Heart left ventricle (tissue), 16 donors: Measurements from ENCODE around the gene POLR2C. TPM values are rescaled to one million over a fixed set of nuclear protein-coding genes. Genes with fewer than 3 reads are reported as not detected.
A peak's percentile ranks its signal among the peaks of the same experiment; 100 is the strongest.

Source experiments
- ATAC-seq, 4 donors: fragments of 200-7000 bp; cut with Tn5 transposase; one replicate each; pipeline ENCODE4 v1.9.1; 2020 to 2022; ENCODE audit warnings: moderate library complexity in 4 of 4, mild to moderate bottlenecking in 3 of 4, moderate number of reproducible peaks in 1 of 4
- DNase-seq, 5 donors: peaks; one replicate each; pipeline ENCODE4 v3.0.0-alpha.2; 2020
- H3K27ac ChIP-seq, 12 donors: fragments of 200-600 bp; sonication (generic) in 4 of 12; one replicate each; pipeline versions ENCODE4 v1.5.0 to v1.8.0; 2016 to 2022; ENCODE audit warnings: mild to moderate bottlenecking in 2 of 12
- H3K27me3 ChIP-seq, 9 donors: fragments of 200-600 bp; sonication (generic) in 2 of 9; one replicate each; pipeline versions ENCODE4 v1.5.1 to v1.8.0; 2016 to 2022; ENCODE audit warnings: mild to moderate bottlenecking in 3 of 9
- H3K36me3 ChIP-seq, 9 donors: fragments of 200-600 bp; sonication (generic) in 2 of 9; one replicate each; pipeline versions ENCODE4 v1.5.0 to v1.8.0; 2018 to 2022; ENCODE audit warnings: mild to moderate bottlenecking in 2 of 9
- H3K4me1 ChIP-seq, 12 donors: fragments of 200-600 bp; sonication (generic) in 4 of 12; one replicate each; pipeline versions ENCODE4 v1.5.0 to v1.8.0; 2016 to 2022; ENCODE audit warnings: mild to moderate bottlenecking in 3 of 12
- H3K4me3 ChIP-seq, 12 donors: fragments of 200-600 bp; sonication (generic) in 4 of 12; one replicate each; pipeline versions ENCODE4 v1.5.0 to v1.8.0; 2017 to 2022; ENCODE audit warnings: mild to moderate bottlenecking in 9 of 12, moderate library complexity in 4 of 12
- H3K9me3 ChIP-seq, 12 donors: fragments of 200-600 bp; sonication (generic) in 4 of 12; one replicate each; pipeline versions ENCODE4 v1.5.0 to v1.8.0; 2016 to 2022; ENCODE audit warnings: mild to moderate bottlenecking in 1 of 12
- POLR2A ChIP-seq, 2 donors: fragments of 450-650 bp; IDR thresholded peaks; one replicate each; pipeline ENCODE4 v1.6.1; 2017; ENCODE audit warnings: antibody characterized with exemption in 2 of 2, mild to moderate bottlenecking in 2 of 2, moderate library complexity in 2 of 2
- WGBS, 4 donors: extraction: QIAGEN DNeasy Blood & Tissue Kit in 2 of 4; methylation state at CpG; one replicate each; pipeline versions ENCODE4 v1.1.5 to v1.1.7; 2013 to 2018; 5-methylcytosine and 5-hydroxymethylcytosine counted together
- intact Hi-C, 10 donors: fragments of 100-400 bp; cut with DNase I; formaldehyde crosslinking; loops; one replicate each; pipeline versions ENCODE4 v1.11.1 to v1.14.2; 2022
- polyA plus RNA-seq, 2 donors: library from polyadenylated mRNA; stranded (reverse); fragments of 200-250 nt; gene quantifications; one replicate each; pipeline ENCODE4 v1.2.3, GENCODE V29; 2013
- total RNA-seq, 9 donors: library from RNA; depleted of rRNA in 2 of 9; stranded (reverse); fragments of >200 nt in 2 of 9; fragmentation: NEBNext Ultra II Directional in 3 of 9; extraction: Animal tissue kit (Norgen Biotek cat#: 25700) in 3 of 9; gene quantifications; one replicate each; pipeline versions ENCODE4 v1.1.0 to v1.2.4, GENCODE V29; 2016 to 2023
- TF ChIP-seq, protein P1 (sequence below), 12 donors: fragments of 200-600 bp; sonication (generic) in 4 of 12; IDR thresholded peaks; one replicate each; pipeline versions ENCODE4 v1.5.0 to v1.8.0; 2018 to 2022; ENCODE audit warnings: antibody characterized with exemption in 12 of 12, mild to moderate bottlenecking in 5 of 12
- donor health status: ischemic (EF 13 %, LVEDD 7.1; RV severe dilation, severe dysfunction).
- donor health status: healthy with polysubstance abuse.
- donor health status: DM: no; HTN: yes; CAD: no.
- donor health status: DM: no; HTN: no; CAD: no.
- donor health status: ischemic (EF 25% LVEDD 6.9; RV normal size, moderate dysfunction).
- donor health status: ischemic (EF 25% LVEDD 5.7; RV mildly dilated, moderate dysfunction).
- donor health status: healthy.
- donor health status: DM: yes; HTN: yes; CAD: no.
- donor health status: ischemic (EF 35%, LVEDD 5.7; RV mildly dilated, moderate dysfunction).
- donor health status: nonischemic (EF 11% LVEDD 7.7; RV severe dilation, severe dysfunction).
- donor health status: DM: yes; HTN: yes; CAD: no.
- donor health status: PGD.
- donor health status: ischemic (EF 29% LVEDD 5.4; RV normal size, mild dysfunction).
- donor health status: nonischemic (EF 23%, LVEDD 6.1; RV moderate dilation, normal function).

POLR2C gene
- total and polyA plus RNA-seq, 11 donors, result 19.9 to 99.8 (median 48.7) TPM

DNA sequence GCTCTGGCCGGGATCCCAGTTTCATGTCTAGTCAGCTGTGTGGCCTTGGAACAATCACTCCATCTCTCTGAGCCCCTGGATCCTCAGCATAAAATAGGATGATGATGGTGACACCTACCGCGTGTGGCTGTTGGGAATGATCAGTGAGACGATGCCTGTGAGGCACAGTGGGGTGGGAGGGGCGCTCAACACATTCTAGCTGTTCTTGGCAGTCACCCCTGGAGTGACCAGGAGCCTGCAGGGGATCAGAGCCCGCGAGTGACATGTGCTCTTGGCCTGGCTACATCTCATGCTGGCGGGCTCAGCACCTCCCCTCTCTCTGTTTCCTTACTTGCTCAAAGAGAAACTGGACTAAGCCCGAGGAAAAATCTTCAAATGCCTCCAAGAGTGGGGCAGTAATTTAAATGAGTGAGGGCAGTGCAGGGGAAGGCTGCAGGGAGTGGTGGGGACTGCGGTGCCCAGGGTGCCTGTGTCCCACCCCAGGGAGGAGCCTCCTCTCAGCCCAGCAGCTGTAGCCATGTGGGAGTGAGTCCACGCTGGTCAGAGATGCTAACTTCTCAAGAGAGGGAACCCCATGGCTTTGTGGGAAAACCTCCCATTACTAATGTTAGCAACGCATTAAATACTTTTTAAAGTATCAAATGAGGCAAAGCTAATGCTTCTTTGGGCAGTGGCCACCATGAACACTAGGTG, 46.9 kb downstream of the POLR2C start:
- ATAC-seq, result peak in 2 of 4 donors; percentile 33 to 38
- intact Hi-C loops, result no loop called here
- H3K4me3 ChIP-seq, result no peak overlapping the region
- no peak overlapping the region for H3K27ac ChIP-seq
- WGBS, 4 donors, result 63 to 65% (median 64%) methylated on average over 12 of the region's 12 CpGs
- TF ChIP-seq, protein P1, sequence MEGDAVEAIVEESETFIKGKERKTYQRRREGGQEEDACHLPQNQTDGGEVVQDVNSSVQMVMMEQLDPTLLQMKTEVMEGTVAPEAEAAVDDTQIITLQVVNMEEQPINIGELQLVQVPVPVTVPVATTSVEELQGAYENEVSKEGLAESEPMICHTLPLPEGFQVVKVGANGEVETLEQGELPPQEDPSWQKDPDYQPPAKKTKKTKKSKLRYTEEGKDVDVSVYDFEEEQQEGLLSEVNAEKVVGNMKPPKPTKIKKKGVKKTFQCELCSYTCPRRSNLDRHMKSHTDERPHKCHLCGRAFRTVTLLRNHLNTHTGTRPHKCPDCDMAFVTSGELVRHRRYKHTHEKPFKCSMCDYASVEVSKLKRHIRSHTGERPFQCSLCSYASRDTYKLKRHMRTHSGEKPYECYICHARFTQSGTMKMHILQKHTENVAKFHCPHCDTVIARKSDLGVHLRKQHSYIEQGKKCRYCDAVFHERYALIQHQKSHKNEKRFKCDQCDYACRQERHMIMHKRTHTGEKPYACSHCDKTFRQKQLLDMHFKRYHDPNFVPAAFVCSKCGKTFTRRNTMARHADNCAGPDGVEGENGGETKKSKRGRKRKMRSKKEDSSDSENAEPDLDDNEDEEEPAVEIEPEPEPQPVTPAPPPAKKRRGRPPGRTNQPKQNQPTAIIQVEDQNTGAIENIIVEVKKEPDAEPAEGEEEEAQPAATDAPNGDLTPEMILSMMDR (IDR thresholded peaks at IDR 0.05), result no peak
- peak in 1 of 5 donors; percentile 33 for DNase-seq
- no peaks in the 10 kb centered on the region for H3K9me3 ChIP-seq
- H3K4me1 ChIP-seq, result peaks cover 0 to 16% (median under 1%) of the 10 kb centered on the region in 12 donors
- H3K36me3 ChIP-seq, result peaks cover 0 to 24% (median 3%) of the 10 kb centered on the region in 9 donors
- no peaks in the 10 kb centered on the region for H3K27me3 ChIP-seq

DNA sequence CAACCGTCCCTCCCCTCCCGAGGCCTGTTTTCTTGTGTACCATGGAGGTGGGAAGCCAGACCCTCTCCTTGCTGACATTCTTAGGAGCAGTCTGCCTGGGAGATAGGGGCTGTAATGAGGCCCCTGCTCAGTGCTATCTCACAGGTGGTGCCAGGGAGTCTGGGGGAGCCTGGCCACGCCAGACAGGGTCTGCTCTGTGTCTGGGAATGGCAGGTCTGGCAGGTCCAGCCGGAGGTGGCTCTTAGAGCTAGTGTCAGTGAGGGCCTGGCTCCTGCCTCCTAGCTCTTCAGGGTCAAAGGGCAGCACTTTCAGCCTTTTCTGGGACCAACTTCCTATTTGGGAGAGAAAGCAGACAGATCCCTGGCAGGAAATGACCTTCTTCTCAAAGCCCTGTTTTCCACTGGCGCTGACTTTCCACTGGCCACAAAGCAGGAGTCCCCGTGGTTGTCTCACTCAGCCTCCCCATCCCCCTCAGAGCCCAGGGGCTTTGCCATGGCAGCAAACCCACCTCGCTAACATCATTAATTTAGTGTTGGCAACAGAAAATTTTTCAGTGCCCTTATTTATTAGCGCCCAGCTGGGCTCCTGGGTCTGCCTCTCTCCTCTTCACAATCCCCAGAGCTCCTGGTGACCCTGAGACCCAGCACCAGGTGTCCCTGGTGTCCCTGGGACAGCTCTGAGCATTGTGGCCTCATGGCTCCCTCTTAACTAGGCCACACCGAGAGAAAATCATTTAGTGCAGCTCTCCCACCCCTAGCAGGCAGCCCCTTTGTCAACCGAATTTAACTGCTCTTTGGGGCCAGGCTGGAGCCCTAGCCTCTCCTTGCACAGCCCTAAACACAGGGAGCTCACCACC, 47.8 kb downstream of the POLR2C start:
- intact Hi-C loops, result loop anchor here in 1 of 10 donors (5.0 kb wide), 1 partner anchor 33 kb away; no protein-coding TSS in a partner anchor
- Histone ChIP-seq H3K4me3 (no peak overlapping the region), H3K4me1 (peaks cover 0 to 23% (median 6%) of the 10 kb centered on the region in 12 donors), H3K9me3 (no peaks in the 10 kb centered on the region), H3K27me3 (no peaks in the 10 kb centered on the region), H3K36me3 (peaks cover 0 to 27% (median 3%) of the 10 kb centered on the region in 9 donors), H3K27ac (no peak overlapping the region)
- no peak for ATAC-seq
- TF ChIP-seq POLR2A (IDR thresholded peaks at IDR 0.05), result no peak
- TF ChIP-seq, protein P1 (IDR thresholded peaks at IDR 0.05), result no peak
- peak in 1 of 5 donors; percentile 27 for DNase-seq
- WGBS, 4 donors, result 56 to 65% (median 56%) methylated on average over 8 to 10 of the region's 10 CpGs

DNA sequence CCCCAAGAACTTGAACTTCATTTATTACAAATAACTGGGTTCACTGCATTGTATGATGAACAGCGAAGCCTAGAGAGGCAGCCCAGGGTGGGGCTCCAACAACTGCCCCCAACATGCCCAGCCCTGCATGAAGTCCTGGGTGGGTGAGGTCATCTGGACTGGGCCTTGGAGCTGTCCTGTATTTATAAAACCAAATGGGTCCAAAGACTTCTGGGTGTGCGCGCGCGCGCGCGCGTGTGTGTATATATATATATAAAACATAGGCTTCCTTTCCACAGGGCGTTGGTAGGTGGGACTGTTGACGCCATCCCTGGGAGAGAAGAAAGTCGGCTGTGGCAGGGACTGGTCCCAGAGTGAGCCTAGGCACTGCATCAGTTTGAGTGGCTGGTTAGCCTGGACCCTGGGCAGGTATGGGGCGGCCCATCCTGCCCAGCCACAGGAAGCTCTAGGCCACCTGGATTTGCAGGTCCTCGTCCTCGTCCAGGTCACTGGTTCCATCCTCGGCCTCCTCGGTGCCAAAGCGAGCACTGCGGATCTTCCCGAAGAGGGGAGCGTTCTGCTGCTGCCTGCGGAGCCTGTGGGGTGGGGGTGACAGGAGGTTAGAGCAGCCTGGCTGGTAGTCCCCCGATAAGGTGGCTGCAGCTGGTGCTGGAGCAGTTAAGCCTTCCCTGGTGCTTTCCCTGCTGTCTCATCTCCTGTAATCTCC, 50.0 kb downstream of the POLR2C start:
- Histone ChIP-seq H3K9me3 (no peaks in the 10 kb centered on the region), H3K27ac (no peak overlapping the region), H3K36me3 (peaks cover 0 to 37% (median 10%) of the 10 kb centered on the region in 9 donors), H3K4me3 (no peak overlapping the region), H3K27me3 (no peaks in the 10 kb centered on the region), H3K4me1 (peaks cover 0 to 23% (median 7%) of the 10 kb centered on the region in 12 donors)
- DNase-seq (no peak), ATAC-seq (no peak)
- WGBS, 4 donors, result 92 to 96% (median 96%) methylated on average over 23 of the region's 23 CpGs
- intact Hi-C loops, result loop anchor here in 1 of 10 donors (5.0 kb wide), 1 partner anchor 35 kb away; no protein-coding TSS in a partner anchor
- TF ChIP-seq, protein P1 (IDR thresholded peaks at IDR 0.05), result no peak
- no peak for TF ChIP-seq POLR2A (IDR thresholded peaks at IDR 0.05)
